SKM-1 treated with dmso at 0.1 percent for 144 hours (cell line): ENCODE results near the gene NPHS2.
A peak's percentile ranks its signal among the peaks of the same experiment; 100 is the strongest.

Source experiments
- DNase-seq: peaks from one replicate; lab custom pipeline; 2025; ENCODE audit not compliant: unreplicated experiment; lab: John Stamatoyannopoulos, UW

NPHS2 gene

GRCh38 chr1:179575497-179576314 is at the start of gene NPHS2:
Gene NPHS2, minus strand, starts transcription at chr1:179575948. Its CDS starts 84 bp downstream, at chr1:179575864.
- no peak for DNase-seq

GRCh38 chr1:179612361-179612760 is 36.6 kb upstream of the NPHS2 start:
- no peak for DNase-seq

- no peak for DNase-seq
These were observed 25.3 kb upstream of the NPHS2 start for GRCh38 chr1:179601093-179601492.

GRCh38 chr1:179599623-179600249 is 24.0 kb upstream of the NPHS2 start:
- DNase-seq = peak; percentile 33

- DNase-seq = peak; percentile 10
These were observed 22.9 kb upstream of the NPHS2 start for GRCh38 chr1:179598631-179599030.

GRCh38 chr1:179591592-179592580 is 16.1 kb upstream of the NPHS2 start, which contains the start of gene TDRD5:
Gene TDRD5, plus strand, starts transcription at chr1:179591832. Its CDS starts 784 bp downstream, at chr1:179592616.
- no peak for DNase-seq

GRCh38 chr1:179591253-179591591 is 15.5 kb upstream of the NPHS2 start:
- no peak for DNase-seq

- no peak for DNase-seq
These were observed 14.9 kb upstream of the NPHS2 start for GRCh38 chr1:179590671-179591070.

- no peak for DNase-seq
These were observed 13.8 kb upstream of the NPHS2 start for GRCh38 chr1:179589509-179589908.

GRCh38 chr1:179588425-179589024 is 12.8 kb upstream of the NPHS2 start:
- DNase-seq = no peak

GRCh38 chr1:179587336-179587735 is 11.6 kb upstream of the NPHS2 start:
- no peak for DNase-seq

- no peak for DNase-seq
These were observed 10.5 kb upstream of the NPHS2 start for GRCh38 chr1:179586107-179586823.

GRCh38 chr1:179583771-179584320 is 8.1 kb upstream of the NPHS2 start:
- no peak for DNase-seq

- no peak for DNase-seq
These were observed 761 bp upstream of the NPHS2 start for GRCh38 chr1:179576509-179576908.

- no peak for DNase-seq
These were observed 17.7 kb downstream of the NPHS2 start for GRCh38 chr1:179558078-179558477.

GRCh38 chr1:179554427-179554826 is 21.3 kb downstream of the NPHS2 start:
- DNase-seq = no peak

- DNase-seq = peak; percentile 10
These were observed 24.7 kb downstream of the NPHS2 start for GRCh38 chr1:179550746-179551682.

- DNase-seq = no peak
These were observed 26.4 kb downstream of the NPHS2 start for GRCh38 chr1:179549368-179549700.
